GM18526 (cell line): ENCODE measurements around the gene TASL.

ENCODE experiments used
- POLR2A ChIP-seq: IDR thresholded peaks from 3 replicates; pipeline ENCODE4 v1.6.1; 2011; ENCODE audit not compliant: insufficient read length; ENCODE audit errors: extremely low read depth

TASL gene

GRCh38 chrX:30577362-30577991 lies at the start of gene TASL:
Gene TASL (minus strand): TSS chrX:30577766. CDS start chrX:30560355, 17,411 bp downstream.
- peak; percentile 59 for TF ChIP-seq POLR2A

GRCh38 chrX:30626402-30626801 lies 48.8 kb upstream of the TASL start:
- no peak for TF ChIP-seq POLR2A

- TF ChIP-seq POLR2A, result no peak
These were observed 44.8 kb upstream of the TASL start for GRCh38 chrX:30622361-30622760.

GRCh38 chrX:30620980-30621618 lies 43.5 kb upstream of the TASL start:
- no peak for TF ChIP-seq POLR2A

- TF ChIP-seq POLR2A, result no peak
These were observed 42.6 kb upstream of the TASL start for GRCh38 chrX:30620125-30620524.

- TF ChIP-seq POLR2A, result no peak
These were observed 40.7 kb upstream of the TASL start for GRCh38 chrX:30618160-30618765.

GRCh38 chrX:30615229-30615628 lies 37.7 kb upstream of the TASL start:
- TF ChIP-seq POLR2A, result no peak

- no peak for TF ChIP-seq POLR2A
These were observed 36.2 kb upstream of the TASL start for GRCh38 chrX:30613721-30614120.

GRCh38 chrX:30612250-30612655 lies 34.7 kb upstream of the TASL start:
- TF ChIP-seq POLR2A, result no peak

GRCh38 chrX:30610026-30610425 lies 32.5 kb upstream of the TASL start:
- TF ChIP-seq POLR2A, result no peak

GRCh38 chrX:30607155-30607554 lies 29.6 kb upstream of the TASL start:
- no peak for TF ChIP-seq POLR2A

GRCh38 chrX:30597216-30598012 lies 19.8 kb upstream of the TASL start:
- no peak for TF ChIP-seq POLR2A

GRCh38 chrX:30593440-30594200 lies 16.1 kb upstream of the TASL start:
- no peak for TF ChIP-seq POLR2A

GRCh38 chrX:30592831-30593230 lies 15.3 kb upstream of the TASL start:
- no peak for TF ChIP-seq POLR2A

GRCh38 chrX:30590368-30590767 lies 12.8 kb upstream of the TASL start:
- TF ChIP-seq POLR2A, result no peak
